MM.1S (cell line): ENCODE data around the gene BSN.

Experiments used
- DNase-seq: peaks from one replicate; pipeline ENCODE4 v3.0.0-alpha.2; 2015
- H2AFZ ChIP-seq: fragments of 300-600 bp; sonication (generic); 2 replicates; pipeline ENCODE4 v1.6.0; 2016; ENCODE audit warnings: antibody characterized with exemption, low read length
- H3F3A ChIP-seq: fragments of 300-600 bp; sonication (generic); 2 replicates; pipeline ENCODE4 v1.6.1; 2016; ENCODE audit warnings: mild to moderate bottlenecking, antibody characterized with exemption, low read length, moderate library complexity, mixed read lengths; ENCODE audit not compliant: insufficient read depth
- H3K27ac ChIP-seq: fragments of 300-600 bp; sonication (generic); 2 replicates; pipeline ENCODE4 v1.5.1; 2016; ENCODE audit warnings: mild to moderate bottlenecking, low read length
- H3K27me3 ChIP-seq: fragments of 300-600 bp; sonication (generic); replicated peaks from 2 replicates; pipeline ENCODE4 v1.6.0; 2016; ENCODE audit warnings: low read length; ENCODE audit not compliant: insufficient read depth
- H3K36me3 ChIP-seq: fragments of 300-600 bp; sonication (generic); replicated peaks from 2 replicates; pipeline ENCODE4 v1.6.1; 2016; ENCODE audit warnings: mild to moderate bottlenecking, low read length, mixed read lengths; ENCODE audit not compliant: insufficient read depth
- H3K4me1 ChIP-seq: fragments of 300-600 bp; sonication (generic); 2 replicates; pipeline ENCODE4 v1.6.1; 2016; ENCODE audit warnings: low read length, mixed read lengths
- H3K4me2 ChIP-seq: fragments of 300-600 bp; sonication (generic); 2 replicates; pipeline ENCODE4 v1.6.0; 2016; ENCODE audit warnings: low read depth, low read length
- H3K4me3 ChIP-seq: fragments of 300-600 bp; sonication (generic); 2 replicates; pipeline ENCODE4 v1.5.1; 2016; ENCODE audit warnings: low read length, mixed read lengths
- H3K79me2 ChIP-seq: fragments of 300-600 bp; sonication (generic); 2 replicates; pipeline ENCODE4 v1.6.1; 2016; ENCODE audit warnings: mixed run types, low read length, mixed read lengths
- H3K9ac ChIP-seq: fragments of 300-600 bp; sonication (generic); 2 replicates; pipeline ENCODE4 v1.6.1; 2016; ENCODE audit warnings: low read length, mixed read lengths
- H3K9me2 ChIP-seq: fragments of 300-600 bp; sonication (generic); replicated peaks from 2 replicates; pipeline ENCODE4 v1.6.1; 2016; ENCODE audit warnings: mild to moderate bottlenecking, low read length, mixed read lengths; ENCODE audit not compliant: insufficient read depth
- H3K9me3 ChIP-seq: fragments of 300-600 bp; sonication (generic); replicated peaks from 2 replicates; pipeline ENCODE4 v1.6.1; 2016; ENCODE audit warnings: mild to moderate bottlenecking, low read length, mixed read lengths; ENCODE audit not compliant: insufficient read depth
- H4K20me1 ChIP-seq: fragments of 300-600 bp; sonication (generic); 2 replicates; pipeline ENCODE4 v1.6.1; 2016; ENCODE audit warnings: mild to moderate bottlenecking, low read length, moderate library complexity, mixed read lengths; ENCODE audit not compliant: insufficient read depth
- CTCF ChIP-seq: fragments of 300-600 bp; sonication (generic); IDR thresholded peaks from 2 replicates; pipeline ENCODE4 v1.5.1; 2016; ENCODE audit warnings: antibody characterized with exemption, low read length, mixed read lengths
- EZH2 ChIP-seq: fragments of 300-600 bp; sonication (generic); optimal IDR thresholded peaks from 2 replicates; pipeline ENCODE3; 2017; ENCODE audit warnings: low read depth, mild to moderate bottlenecking, antibody characterized with exemption, low read length, mixed read lengths
- EZH2phosphoT487 ChIP-seq: fragments of 300-600 bp; sonication (generic); IDR thresholded peaks from 2 replicates; pipeline ENCODE4 v1.6.1; 2018; ENCODE audit warnings: antibody characterized with exemption, low read length

The BSN gene

GRCh38 chr3:49650637-49651036, 96.4 kb downstream of the BSN start:
- Histone ChIP-seq H3K9me2 (no peaks in the 10 kb centered on the region), H3K4me2 (no peak overlapping the region), H3K4me3 (no peak overlapping the region), H3K27me3 (0 out of 2 replicates have a peak, but pooled peaks cover 7% of the 10 kb centered on the region), H3K9ac (no peak overlapping the region), H3K4me1 (peaks cover 25% of the 10 kb centered on the region), H3F3A (no peaks in the 10 kb centered on the region), H3K79me2 (no peaks in the 10 kb centered on the region), H3K27ac (no peak overlapping the region), H4K20me1 (no peaks in the 10 kb centered on the region), H3K9me3 (no peaks in the 10 kb centered on the region), H3K36me3 (no peaks in the 10 kb centered on the region), H2AFZ (no peak overlapping the region)
- no peak for DNase-seq
- TF ChIP-seq CTCF (no peak), EZH2phosphoT487 (no peak)

- Histone ChIP-seq H3K36me3 (no peaks in the 10 kb centered on the region), H3K9ac (no peak overlapping the region), H4K20me1 (no peaks in the 10 kb centered on the region), H3K4me2 (no peak overlapping the region), H2AFZ (no peak overlapping the region), H3K9me2 (no peaks in the 10 kb centered on the region), H3F3A (no peaks in the 10 kb centered on the region), H3K27ac (no peak overlapping the region), H3K79me2 (no peaks in the 10 kb centered on the region), H3K9me3 (no peaks in the 10 kb centered on the region), H3K27me3 (peaks cover 14% of the 10 kb centered on the region; the same call in 1 of the 2 replicates), H3K4me3 (no peak overlapping the region), H3K4me1 (peaks cover 23% of the 10 kb centered on the region)
- no peak for TF ChIP-seq CTCF
- TF ChIP-seq EZH2phosphoT487: no peak
- no peak for TF ChIP-seq EZH2
- DNase-seq: no peak
Measured at GRCh38 chr3:49652218-49652902, 98.1 kb downstream of the BSN start.

- Histone ChIP-seq H3K27ac (no peak overlapping the region), H3K9me2 (no peaks in the 10 kb centered on the region), H3K9ac (no peak overlapping the region), H3F3A (no peaks in the 10 kb centered on the region), H3K4me2 (no peak overlapping the region), H3K27me3 (peaks cover 14% of the 10 kb centered on the region; the same call in 1 of the 2 replicates), H3K79me2 (no peaks in the 10 kb centered on the region), H2AFZ (no peak overlapping the region), H3K9me3 (no peaks in the 10 kb centered on the region), H3K4me3 (no peak overlapping the region), H4K20me1 (no peaks in the 10 kb centered on the region), H3K36me3 (no peaks in the 10 kb centered on the region), H3K4me1 (peaks cover 17% of the 10 kb centered on the region)
- no peak for TF ChIP-seq EZH2
- no peak for TF ChIP-seq EZH2phosphoT487
- TF ChIP-seq CTCF: no peak
- DNase-seq: no peak
Measured at GRCh38 chr3:49652903-49653415, 98.7 kb downstream of the BSN start.
